Heart right ventricle (tissue), 16 donors: Measurements from ENCODE around the gene CENPN. TPM values are rescaled to one million over a fixed set of nuclear protein-coding genes. Genes with fewer than 3 reads are reported as not detected.

ENCODE experiments used
- ATAC-seq, 8 donors: fragments of 200-7000 bp; cut with Tn5 transposase; one replicate each; pipeline ENCODE4 v1.9.1; 2020; ENCODE audit warnings: mild to moderate bottlenecking in 8 of 8, moderate library complexity in 8 of 8, moderate number of reproducible peaks in 1 of 8
- DNase-seq, 2 donors: peaks; one replicate each; pipeline ENCODE4 v3.0.0-alpha.2; 2020
- H3K27ac ChIP-seq, 10 donors: fragments of 200-600 bp; sonication (generic) in 2 of 10; one replicate each; pipeline versions ENCODE4 v1.5.0 to v1.8.0; 2020 to 2022; ENCODE audit warnings: mild to moderate bottlenecking in 3 of 10
- H3K27me3 ChIP-seq, 7 donors: fragments of 200-600 bp; one replicate each; pipeline ENCODE4 v1.8.0; 2021 to 2022; ENCODE audit warnings: mild to moderate bottlenecking in 2 of 7
- H3K36me3 ChIP-seq, 9 donors: fragments of 200-600 bp; sonication (generic) in 1 of 9; one replicate each; pipeline versions ENCODE4 v1.5.0 to v1.8.0; 2020 to 2022; ENCODE audit warnings: mild to moderate bottlenecking in 2 of 9
- H3K4me1 ChIP-seq, 9 donors: fragments of 200-600 bp; sonication (generic) in 1 of 9; one replicate each; pipeline versions ENCODE4 v1.5.0 to v1.8.0; 2020 to 2022; ENCODE audit warnings: mild to moderate bottlenecking in 4 of 9
- H3K4me3 ChIP-seq, 10 donors: fragments of 200-600 bp; sonication (generic) in 2 of 10; one replicate each; pipeline versions ENCODE4 v1.5.0 to v1.8.0; 2020 to 2022; ENCODE audit warnings: mild to moderate bottlenecking in 7 of 10, moderate library complexity in 2 of 10
- H3K9me3 ChIP-seq, 11 donors: fragments of 200-600 bp in 10 of 11; sonication (generic) in 2 of 11; one replicate each; pipeline versions ENCODE4 v1.5.0 to v1.8.0; 2013 to 2022; ENCODE audit warnings: mild to moderate bottlenecking in 2 of 11, control low read depth in 1 of 11, moderate library complexity in 1 of 11
- WGBS, 2 donors: extraction: QIAGEN DNeasy Blood & Tissue Kit; methylation state at CpG; one replicate each; pipeline ENCODE4 v1.1.7; 2013; ENCODE audit warnings: inconsistent platforms in 1 of 2; 5-methylcytosine and 5-hydroxymethylcytosine counted together
- intact Hi-C, 10 donors: fragments of 100-400 bp; cut with DNase I; formaldehyde crosslinking; loops; one replicate each; pipeline versions ENCODE4 v1.11.1 to v1.14.2; 2022
- polyA plus RNA-seq, 2 donors: library from polyadenylated mRNA; stranded (reverse); fragments of 200-250 nt; gene quantifications; one replicate each; pipeline ENCODE4 v1.2.3, GENCODE V29; 2013
- total RNA-seq, 10 donors: library from RNA; stranded (reverse); fragmentation: NEBNext Ultra II Directional in 3 of 10; extraction: Animal tissue kit (Norgen Biotek cat#: 25700) in 3 of 10; gene quantifications; one replicate each; pipeline versions ENCODE4 v1.2.1 to v1.2.4, GENCODE V29; 2021 to 2023
- TF ChIP-seq, protein P1 (sequence below), 9 donors: fragments of 200-600 bp; sonication (generic) in 2 of 9; IDR thresholded peaks; one replicate each; pipeline versions ENCODE4 v1.5.0 to v1.8.0; 2021 to 2022; ENCODE audit warnings: antibody characterized with exemption in 9 of 9, mild to moderate bottlenecking in 5 of 9, moderate library complexity in 1 of 9
- donor health status: Arrhythmogenic right ventricular cardiomyopathy.
- donor health status: ischemic (EF 13 %, LVEDD 7.1; RV severe dilation, severe dysfunction).
- donor health status: healthy with polysubstance abuse.
- donor health status: DM: no; HTN: yes; CAD: no.
- donor health status: DM: no; HTN: no; CAD: no.
- donor health status: ischemic (EF 25% LVEDD 6.9; RV normal size, moderate dysfunction).
- donor health status: ischemic (EF 25% LVEDD 5.7; RV mildly dilated, moderate dysfunction).
- donor health status: healthy.
- donor health status: DM: yes; HTN: yes; CAD: no.
- donor health status: Ischemic cardiomyopathy.
- donor health status: ischemic (EF 35%, LVEDD 5.7; RV mildly dilated, moderate dysfunction).
- donor health status: nonischemic (EF 11% LVEDD 7.7; RV severe dilation, severe dysfunction).
- donor health status: DM: yes; HTN: yes; CAD: no.
- donor health status: PGD.
- donor health status: ischemic (EF 29% LVEDD 5.4; RV normal size, mild dysfunction).
- donor health status: nonischemic (EF 23%, LVEDD 6.1; RV moderate dilation, normal function).

The CENPN gene
- total and polyA plus RNA-seq, 12 donors, result 0.95 to 16.2 (median 9.5) TPM

DNA sequence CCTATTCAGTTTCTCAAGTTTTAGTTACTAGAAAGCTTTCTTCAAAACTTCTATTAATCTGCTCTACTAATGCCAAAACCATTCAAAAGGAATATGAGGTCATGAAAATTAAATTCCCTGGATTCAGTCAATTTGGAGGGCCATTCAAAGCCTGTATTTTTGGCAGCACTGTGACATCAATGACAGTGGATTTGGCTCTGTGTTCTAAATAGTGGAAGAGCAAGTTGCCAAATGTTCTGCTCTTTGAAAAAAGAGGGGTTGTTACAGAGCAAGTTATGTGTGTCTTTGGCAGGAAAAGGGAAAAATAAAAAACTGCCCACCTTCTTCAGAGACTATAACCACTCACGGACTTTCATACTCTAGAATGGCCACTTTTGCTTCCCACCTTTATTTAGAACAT, 73.2 kb downstream of the CENPN start:
- intact Hi-C loops, result no loop called here
- DNase-seq, result no peak
- 85 to 86% methylated on average over 1 of the region's 1 CpG for WGBS, 2 donors
- ATAC-seq, result no peak
- Histone ChIP-seq H3K4me3 (no peak overlapping the region), H3K27ac (no peak overlapping the region), H3K36me3 (peaks cover 0 to 19% (median 0%) of the 10 kb centered on the region in 9 donors), H3K27me3 (no peaks in the 10 kb centered on the region), H3K4me1 (peaks cover 0 to 13% (median 5%) of the 10 kb centered on the region in 9 donors), H3K9me3 (no peaks in the 10 kb centered on the region)
- TF ChIP-seq, protein P1, sequence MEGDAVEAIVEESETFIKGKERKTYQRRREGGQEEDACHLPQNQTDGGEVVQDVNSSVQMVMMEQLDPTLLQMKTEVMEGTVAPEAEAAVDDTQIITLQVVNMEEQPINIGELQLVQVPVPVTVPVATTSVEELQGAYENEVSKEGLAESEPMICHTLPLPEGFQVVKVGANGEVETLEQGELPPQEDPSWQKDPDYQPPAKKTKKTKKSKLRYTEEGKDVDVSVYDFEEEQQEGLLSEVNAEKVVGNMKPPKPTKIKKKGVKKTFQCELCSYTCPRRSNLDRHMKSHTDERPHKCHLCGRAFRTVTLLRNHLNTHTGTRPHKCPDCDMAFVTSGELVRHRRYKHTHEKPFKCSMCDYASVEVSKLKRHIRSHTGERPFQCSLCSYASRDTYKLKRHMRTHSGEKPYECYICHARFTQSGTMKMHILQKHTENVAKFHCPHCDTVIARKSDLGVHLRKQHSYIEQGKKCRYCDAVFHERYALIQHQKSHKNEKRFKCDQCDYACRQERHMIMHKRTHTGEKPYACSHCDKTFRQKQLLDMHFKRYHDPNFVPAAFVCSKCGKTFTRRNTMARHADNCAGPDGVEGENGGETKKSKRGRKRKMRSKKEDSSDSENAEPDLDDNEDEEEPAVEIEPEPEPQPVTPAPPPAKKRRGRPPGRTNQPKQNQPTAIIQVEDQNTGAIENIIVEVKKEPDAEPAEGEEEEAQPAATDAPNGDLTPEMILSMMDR (IDR thresholded peaks at IDR 0.05), result no peak

DNA sequence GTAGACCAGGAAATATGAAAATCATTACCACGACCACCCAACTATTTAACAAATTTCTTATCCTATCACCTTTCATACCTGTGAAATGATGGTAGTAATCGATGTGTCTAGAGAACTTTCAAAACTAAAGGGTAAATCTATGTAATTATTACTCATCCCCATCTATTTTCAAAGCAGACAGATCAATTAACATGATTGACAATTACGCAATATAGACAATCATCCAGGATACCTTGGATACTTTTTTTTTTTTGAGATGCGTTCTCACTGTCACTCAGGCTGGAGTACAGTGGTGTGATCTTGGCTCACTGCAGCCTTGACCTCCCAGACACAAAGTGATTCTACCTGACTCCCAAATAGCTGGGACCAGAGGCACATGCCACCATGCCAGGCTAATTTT, 74.0 kb downstream of the CENPN start:
- intact Hi-C loops, result no loop called here
- no peak for ATAC-seq
- H3K27me3 ChIP-seq, result no peaks in the 10 kb centered on the region
- no peak overlapping the region for H3K4me3 ChIP-seq
- H3K4me1 ChIP-seq, result peaks cover 0 to 12% (median 5%) of the 10 kb centered on the region in 9 donors
- 97 to 98% methylated on average over 4 of the region's 4 CpGs for WGBS, 2 donors
- TF ChIP-seq, protein P1 (IDR thresholded peaks at IDR 0.05), result no peak
- H3K36me3 ChIP-seq, result peaks cover 0 to 21% (median 0%) of the 10 kb centered on the region in 9 donors
- no peak for DNase-seq
- H3K9me3 ChIP-seq, result no peaks in the 10 kb centered on the region
- no peak overlapping the region for H3K27ac ChIP-seq

Other genes with a start within 250 kb of the CENPN start
- 1 to 10 TPM; 1.1 to 5.3 (median 3.2) TPM for gene CDYL2, start 202.6 kb upstream of the CENPN start, total RNA-seq
- under 1 TPM; 0.59 to 0.77 TPM for gene CDYL2, start 202.6 kb upstream of the CENPN start, polyA plus RNA-seq
- 100 to 1,000 TPM in 8 of 10 donors, 10 to 100 TPM in 2; 95.1 to 129 (median 121) TPM for gene CMC2, start 329 bp upstream of the CENPN start, total RNA-seq
- gene CMC2, start 329 bp upstream of the CENPN start, polyA plus RNA-seq, result 100 to 1,000 TPM in 1 of 2 donors, 10 to 100 TPM in 1; 84.3 to 341 TPM
- gene ATMIN, start 28.6 kb downstream of the CENPN start, total RNA-seq, result 10 to 100 TPM; 22.3 to 32.0 (median 29.9) TPM
- 10 to 100 TPM in 1 of 2 donors, 1 to 10 TPM in 1; 7.4 to 15.5 TPM for gene ATMIN, start 28.6 kb downstream of the CENPN start, polyA plus RNA-seq
- gene C16orf46, start 70.0 kb downstream of the CENPN start, total RNA-seq, result 1 to 10 TPM in 1 of 10 donors, under 1 TPM in 7, not detected in 2; 0.19 to 2.0 (median 0.47) TPM
- gene C16orf46, start 70.0 kb downstream of the CENPN start, polyA plus RNA-seq, result under 1 TPM in 1 of 2 donors, not detected in 1; 0.78 TPM
- 10 to 100 TPM; 31.2 to 53.4 (median 44.2) TPM for gene GCSH, start 89.2 kb downstream of the CENPN start, total RNA-seq
- gene GCSH, start 89.2 kb downstream of the CENPN start, polyA plus RNA-seq, result 10 to 100 TPM; 26.8 to 42.5 TPM
- gene BCO1, start 231.5 kb downstream of the CENPN start, total RNA-seq, result under 1 TPM in 2 of 10 donors, not detected in 8; 0.20 to 0.42 TPM
- not detected for gene BCO1, start 231.5 kb downstream of the CENPN start, polyA plus RNA-seq